NK-92 (cell line): ENCODE data around the gene TMEM208.

Source experiments
- DNase-seq: peaks from one replicate; lab custom pipeline; 2025; ENCODE audit not compliant: unreplicated experiment; lab: John Stamatoyannopoulos, UW

The TMEM208 gene

GRCh38 chr16:67191411-67191994, 35.4 kb upstream of the TMEM208 start:
- no peak for DNase-seq

GRCh38 chr16:67191995-67192681, 34.8 kb upstream of the TMEM208 start, which contains the start of gene E2F4:
TSS of gene E2F4 (plus strand) at chr16:67192155. CDS start at chr16:67192228, 73 bp downstream.
- no peak for DNase-seq

- DNase-seq, result no peak
These were observed 34.1 kb upstream of the TMEM208 start for GRCh38 chr16:67192781-67193361.

DNA sequence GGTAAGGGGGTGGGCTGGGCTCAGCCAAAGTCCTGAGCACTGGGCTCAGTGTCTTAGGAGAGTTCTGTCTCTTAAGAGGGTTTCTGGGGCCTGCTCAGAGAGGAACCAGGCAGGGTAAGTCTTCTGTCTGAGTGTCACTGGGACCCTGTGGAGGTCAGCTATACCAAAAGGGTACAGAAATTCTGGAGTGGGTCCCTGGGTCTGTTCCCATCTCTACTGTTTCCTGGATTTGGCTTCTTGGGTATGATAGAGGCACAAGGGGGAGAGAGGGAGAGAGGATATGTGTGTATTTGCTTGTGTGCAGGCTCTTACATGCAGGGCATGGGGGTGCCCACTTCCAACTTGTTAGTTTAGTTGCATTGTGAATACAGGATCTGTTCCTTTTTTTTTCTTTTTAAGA, 33.4 kb upstream of the TMEM208 start:
- DNase-seq, result no peak

DNA sequence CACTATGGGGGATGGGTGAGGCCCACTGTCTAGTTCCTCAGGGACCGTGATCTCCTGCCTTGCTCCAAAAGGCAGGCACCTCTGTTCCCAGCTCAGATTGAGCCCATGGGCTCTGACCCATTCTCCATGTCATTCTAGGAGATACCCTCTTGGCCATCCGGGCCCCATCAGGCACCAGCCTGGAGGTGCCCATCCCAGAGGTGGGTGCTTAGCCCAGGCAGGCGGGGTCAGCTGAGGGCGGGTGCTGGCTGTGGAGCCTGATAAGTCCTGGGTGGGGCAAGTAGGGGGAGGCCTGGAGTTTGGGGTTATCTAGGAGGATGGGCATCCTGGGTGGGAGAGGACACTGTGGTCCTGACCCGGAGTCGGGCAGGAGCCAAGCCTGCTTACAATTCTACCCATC, 32.7 kb upstream of the TMEM208 start:
- no peak for DNase-seq

- DNase-seq, result no peak
These were observed 31.3 kb upstream of the TMEM208 start for GRCh38 chr16:67195676-67196075.

DNA sequence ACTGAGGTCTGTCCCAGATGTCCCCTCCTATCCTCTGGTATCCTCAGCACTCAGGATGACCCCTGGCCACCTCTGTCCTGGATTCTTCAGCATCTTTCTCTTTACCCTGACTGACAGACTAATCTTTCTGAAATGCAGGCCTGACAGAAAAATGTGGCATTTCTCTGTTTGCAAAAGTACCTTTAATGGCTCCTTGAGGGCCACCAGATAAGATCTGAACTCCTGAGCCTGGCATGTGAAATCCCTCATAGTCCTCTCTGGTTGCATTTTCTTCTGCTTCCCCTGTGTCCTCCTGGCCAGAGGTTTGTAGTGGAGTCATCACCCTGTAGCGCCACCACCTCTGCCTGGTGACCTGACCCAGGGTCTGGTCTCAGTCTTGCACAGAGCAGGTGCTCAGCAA, 30.0 kb upstream of the TMEM208 start:
- DNase-seq, result no peak

GRCh38 chr16:67197704-67198103, 29.2 kb upstream of the TMEM208 start:
- no peak for DNase-seq

- no peak for DNase-seq
These were observed 28.6 kb upstream of the TMEM208 start for GRCh38 chr16:67198238-67198734.

GRCh38 chr16:67199011-67199807, 27.7 kb upstream of the TMEM208 start, which contains the start of gene ELMO3:
TSS of gene ELMO3 (plus strand) at chr16:67199131. CDS start at chr16:67199327, 196 bp downstream.
- DNase-seq, result no peak

DNA sequence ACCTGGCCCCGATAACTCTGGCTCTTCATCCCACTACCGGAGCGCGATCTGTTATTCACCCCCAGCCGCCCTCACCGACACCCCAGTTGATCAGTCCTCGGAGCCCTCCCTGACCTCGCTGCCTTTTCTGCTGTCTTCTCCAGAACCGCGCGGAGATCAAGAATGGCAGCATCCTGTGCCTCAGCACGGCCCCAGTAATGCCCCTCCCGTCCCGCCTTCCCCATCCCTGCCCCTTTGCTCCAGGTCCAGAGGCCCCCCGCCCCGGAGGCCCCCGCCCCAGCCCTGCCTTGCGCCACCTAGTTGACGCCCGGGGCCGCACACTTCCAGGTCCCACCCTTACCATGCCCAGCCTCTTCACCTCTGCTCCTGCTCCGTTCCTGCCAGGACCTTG, 27.1 kb upstream of the TMEM208 start:
- DNase-seq, result no peak

- DNase-seq, result no peak
These were observed 26.4 kb upstream of the TMEM208 start for GRCh38 chr16:67200491-67200890.

DNA sequence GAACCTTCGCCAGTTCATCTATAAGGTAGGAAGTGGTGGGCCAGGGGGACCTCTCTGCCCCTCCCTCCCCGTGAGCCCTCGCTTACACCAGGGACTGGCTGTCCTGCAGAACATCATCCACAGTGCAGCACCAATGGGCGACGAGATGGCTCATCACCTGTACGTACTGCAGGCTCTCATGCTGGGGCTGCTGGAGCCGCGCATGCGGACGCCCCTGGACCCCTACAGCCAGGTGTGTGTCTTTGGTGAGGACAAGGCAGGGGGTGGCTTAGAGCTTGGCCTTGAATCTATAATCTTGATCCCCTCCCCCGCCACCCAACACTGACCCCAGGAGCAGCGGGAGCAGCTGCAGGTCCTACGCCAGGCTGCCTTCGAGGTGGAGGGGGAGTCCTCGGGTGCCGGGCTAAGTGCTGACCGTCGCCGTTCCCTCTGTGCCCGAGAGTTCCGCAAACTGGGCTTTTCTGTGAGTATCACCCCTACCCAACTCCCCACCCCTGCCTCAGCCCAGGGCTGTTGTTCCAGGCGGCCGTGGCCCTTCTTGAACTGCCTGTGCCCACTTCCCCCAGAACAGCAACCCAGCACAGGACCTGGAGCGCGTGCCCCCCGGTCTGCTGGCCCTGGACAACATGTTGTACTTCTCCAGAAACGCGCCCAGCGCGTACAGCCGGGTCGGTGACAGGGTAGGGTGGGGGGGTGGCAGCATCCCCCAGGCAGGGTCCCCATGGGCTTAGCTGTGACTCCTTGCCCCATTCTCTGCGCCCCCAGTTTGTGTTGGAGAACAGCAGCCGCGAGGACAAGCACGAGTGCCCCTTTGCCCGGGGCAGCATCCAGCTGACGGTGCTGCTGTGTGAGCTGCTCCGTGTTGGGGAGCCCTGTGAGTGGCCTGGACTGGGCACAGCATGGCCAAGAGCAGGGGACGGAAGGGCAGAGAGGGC, 25.3 kb upstream of the TMEM208 start:
- DNase-seq, result no peak

DNA sequence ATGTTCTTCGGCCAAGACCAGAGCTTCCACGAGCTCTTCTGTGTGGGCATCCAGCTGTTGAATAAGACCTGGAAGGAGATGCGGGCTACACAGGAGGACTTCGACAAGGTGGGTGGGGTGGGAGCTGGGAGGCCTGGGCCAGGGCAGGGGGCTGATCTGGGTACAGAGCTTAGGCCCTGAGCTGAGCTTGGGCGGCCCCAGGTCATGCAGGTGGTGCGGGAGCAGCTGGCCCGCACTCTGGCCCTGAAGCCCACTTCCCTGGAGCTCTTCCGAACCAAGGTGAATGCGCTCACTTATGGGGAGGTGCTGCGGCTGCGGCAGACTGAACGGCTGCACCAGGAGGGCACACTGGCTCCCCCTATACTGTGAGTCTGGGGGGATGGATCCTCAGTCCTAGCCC, 24.5 kb upstream of the TMEM208 start:
- DNase-seq, result no peak

GRCh38 chr16:67202956-67203493, 23.9 kb upstream of the TMEM208 start:
- no peak for DNase-seq

DNA sequence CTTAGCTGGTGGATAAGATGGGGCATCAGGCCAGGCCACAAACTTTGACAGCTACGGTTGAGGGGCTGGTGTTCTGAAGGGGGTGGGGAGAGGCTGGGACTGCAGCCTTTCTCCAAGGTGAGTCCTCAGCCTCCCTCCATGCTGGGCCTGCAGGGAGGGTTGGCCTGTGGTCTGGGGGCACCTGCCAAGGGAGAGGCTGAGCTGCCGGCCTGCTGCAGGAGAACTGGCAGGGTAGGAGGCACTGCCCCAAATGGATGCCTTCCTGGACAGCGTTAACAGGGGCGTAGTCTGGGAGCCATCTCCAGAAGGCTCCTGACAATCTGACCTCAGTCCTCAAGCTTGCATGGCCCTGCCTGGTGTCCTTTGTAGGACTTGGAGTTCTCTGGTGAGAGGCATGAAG, 22.9 kb upstream of the TMEM208 start:
- no peak for DNase-seq

DNA sequence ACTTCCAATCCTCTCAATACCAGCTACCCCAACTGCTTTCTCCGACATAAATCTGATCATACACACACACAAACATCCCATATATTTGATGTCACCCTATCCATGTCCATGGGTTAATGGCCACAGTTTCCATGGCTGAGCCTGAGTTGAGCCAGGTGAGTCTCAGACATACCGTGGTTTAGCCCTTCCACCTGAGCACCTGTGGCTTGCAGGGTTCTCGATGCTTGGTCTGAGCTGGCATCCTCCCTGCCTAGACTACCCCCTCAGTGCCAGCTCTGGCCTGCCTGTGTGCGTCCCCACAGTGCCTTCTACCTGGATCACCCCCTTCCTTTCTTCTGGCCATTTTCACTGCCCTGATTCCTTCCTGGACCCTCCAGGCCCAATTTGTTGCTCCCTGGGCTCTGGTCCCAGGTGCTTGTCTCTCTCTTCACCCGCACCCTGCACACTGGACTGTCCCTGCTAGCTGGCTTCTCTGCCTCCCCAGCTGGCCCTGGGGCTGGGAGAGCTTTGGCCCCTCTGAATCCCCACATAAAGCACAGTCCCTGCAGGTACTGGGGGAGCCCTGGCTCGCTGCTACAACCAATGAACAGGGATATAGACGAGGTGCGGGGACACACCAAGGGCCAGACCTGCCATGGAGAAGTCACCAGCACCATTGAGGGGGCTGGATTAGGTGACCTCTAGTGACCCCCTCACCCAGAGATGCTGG, 20.6 kb upstream of the TMEM208 start:
- DNase-seq, result no peak

- no peak for DNase-seq
These were observed 20.1 kb upstream of the TMEM208 start for GRCh38 chr16:67206838-67207248.
